ENCODE results near the gene INCA1. TPM values are rescaled to one million over a fixed set of nuclear protein-coding genes. Genes with fewer than 3 reads are reported as not detected.

Gene INCA1
- polyA plus RNA-seq, 1 donor from 2014 or later = 0.38 TPM

DNA sequence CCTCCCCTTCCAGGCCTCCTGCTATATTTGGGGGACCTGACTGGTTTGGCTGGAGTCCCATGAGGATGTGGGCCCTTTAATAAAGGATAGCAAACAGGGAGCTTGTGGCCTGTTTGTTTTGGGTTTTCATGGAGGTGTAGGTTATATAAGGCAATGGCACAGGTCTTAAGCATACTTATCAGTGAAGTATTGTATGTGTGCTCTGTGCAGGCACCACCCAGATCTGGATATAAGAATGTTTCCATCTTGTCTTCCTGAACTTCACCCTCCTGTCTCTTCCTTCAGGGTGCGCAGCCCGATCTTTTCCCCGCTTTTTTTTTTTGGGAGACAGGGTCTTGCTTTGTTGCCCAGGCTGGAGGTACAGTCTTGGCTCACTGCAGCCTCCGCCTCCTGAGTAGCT, 27.3 kb upstream of the INCA1 start:
- Histone ChIP-seq H3F3A (ENCODE audit: insufficient read depth, low read length, poor library complexity, severe bottlenecking) (no peaks in the 10 kb centered on the region), H3K27me3 (ENCODE audit: insufficient read depth, low read depth, low read length) (no peaks in the 10 kb centered on the region), H4K20me1 (ENCODE audit: insufficient read depth) (no peaks in the 10 kb centered on the region), H2AFZ (ENCODE audit: low read depth, low read length) (no peak overlapping the region), H3K27ac (ENCODE audit: low read length) (no peak overlapping the region), H3K9ac (ENCODE audit: low read length) (no peak overlapping the region), H3K9me2 (ENCODE audit: insufficient read depth, low read length) (no peaks in the 10 kb centered on the region), H3K9me3 (ENCODE audit: low read length) (no peaks in the 10 kb centered on the region), H3K4me2 (ENCODE audit: low read length) (no peak overlapping the region), H3K36me3 (ENCODE audit: insufficient read depth, low read length) (no peaks in the 10 kb centered on the region), H3K79me2 (replicated peaks; ENCODE audit: insufficient read depth, low read length) (no peaks in the 10 kb centered on the region), H3K4me3 (ENCODE audit: low read length) (no peak overlapping the region)
- TF ChIP-seq TAF1 (IDR thresholded peaks at IDR 0.05; ENCODE audit: low read depth) = no peak
- TF ChIP-seq, protein P1, sequence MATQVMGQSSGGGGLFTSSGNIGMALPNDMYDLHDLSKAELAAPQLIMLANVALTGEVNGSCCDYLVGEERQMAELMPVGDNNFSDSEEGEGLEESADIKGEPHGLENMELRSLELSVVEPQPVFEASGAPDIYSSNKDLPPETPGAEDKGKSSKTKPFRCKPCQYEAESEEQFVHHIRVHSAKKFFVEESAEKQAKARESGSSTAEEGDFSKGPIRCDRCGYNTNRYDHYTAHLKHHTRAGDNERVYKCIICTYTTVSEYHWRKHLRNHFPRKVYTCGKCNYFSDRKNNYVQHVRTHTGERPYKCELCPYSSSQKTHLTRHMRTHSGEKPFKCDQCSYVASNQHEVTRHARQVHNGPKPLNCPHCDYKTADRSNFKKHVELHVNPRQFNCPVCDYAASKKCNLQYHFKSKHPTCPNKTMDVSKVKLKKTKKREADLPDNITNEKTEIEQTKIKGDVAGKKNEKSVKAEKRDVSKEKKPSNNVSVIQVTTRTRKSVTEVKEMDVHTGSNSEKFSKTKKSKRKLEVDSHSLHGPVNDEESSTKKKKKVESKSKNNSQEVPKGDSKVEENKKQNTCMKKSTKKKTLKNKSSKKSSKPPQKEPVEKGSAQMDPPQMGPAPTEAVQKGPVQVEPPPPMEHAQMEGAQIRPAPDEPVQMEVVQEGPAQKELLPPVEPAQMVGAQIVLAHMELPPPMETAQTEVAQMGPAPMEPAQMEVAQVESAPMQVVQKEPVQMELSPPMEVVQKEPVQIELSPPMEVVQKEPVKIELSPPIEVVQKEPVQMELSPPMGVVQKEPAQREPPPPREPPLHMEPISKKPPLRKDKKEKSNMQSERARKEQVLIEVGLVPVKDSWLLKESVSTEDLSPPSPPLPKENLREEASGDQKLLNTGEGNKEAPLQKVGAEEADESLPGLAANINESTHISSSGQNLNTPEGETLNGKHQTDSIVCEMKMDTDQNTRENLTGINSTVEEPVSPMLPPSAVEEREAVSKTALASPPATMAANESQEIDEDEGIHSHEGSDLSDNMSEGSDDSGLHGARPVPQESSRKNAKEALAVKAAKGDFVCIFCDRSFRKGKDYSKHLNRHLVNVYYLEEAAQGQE (IDR thresholded peaks at IDR 0.05; ENCODE audit: borderline replicate concordance) = no peak
- TF ChIP-seq EP300 (conservative IDR thresholded peaks at IDR 0.05; ENCODE audit: poor library complexity, severe bottlenecking) = no peak
- TF ChIP-seq RAD21 (conservative IDR thresholded peaks at IDR 0.05) = no peak
- no peak for TF ChIP-seq POLR2AphosphoS5 (IDR thresholded peaks at IDR 0.05)
- no peak for TF ChIP-seq EZH2 (IDR thresholded peaks at IDR 0.05; ENCODE audit: borderline replicate concordance, insufficient read depth, low read length, poor library complexity, severe bottlenecking)
- TF ChIP-seq MXI1 (conservative IDR thresholded peaks at IDR 0.05; ENCODE audit: poor library complexity, severe bottlenecking) = no peak
- TF ChIP-seq SMC3 (conservative IDR thresholded peaks at IDR 0.05; ENCODE audit: poor library complexity) = no peak
- TF ChIP-seq CTCF (IDR thresholded peaks at IDR 0.05; ENCODE audit: poor library complexity, severe bottlenecking) = no peak

DNA sequence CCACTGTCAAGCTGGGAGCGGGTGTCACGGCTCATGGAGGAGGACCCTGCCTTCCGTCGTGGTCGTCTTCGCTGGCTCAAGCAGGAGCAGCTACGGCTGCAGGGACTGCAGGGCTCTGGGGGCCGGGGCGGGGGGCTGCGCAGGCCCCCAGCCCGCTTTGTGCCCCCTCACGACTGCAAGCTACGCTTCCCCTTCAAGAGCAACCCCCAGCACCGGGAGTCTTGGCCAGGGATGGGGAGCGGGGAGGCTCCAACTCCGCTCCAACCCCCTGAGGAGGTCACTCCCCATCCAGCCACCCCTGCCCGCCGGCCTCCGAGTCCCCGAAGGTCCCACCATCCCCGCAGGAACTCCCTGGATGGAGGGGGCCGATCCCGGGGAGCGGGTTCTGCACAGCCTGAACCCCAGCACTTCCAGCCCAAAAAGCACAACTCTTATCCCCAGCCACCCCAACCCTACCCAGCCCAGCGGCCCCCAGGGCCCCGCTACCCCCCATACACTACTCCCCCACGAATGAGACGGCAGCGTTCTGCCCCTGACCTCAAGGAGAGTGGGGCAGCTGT, 26.3 kb upstream of the INCA1 start:
- Histone ChIP-seq H3K9me3 (ENCODE audit: low read length) (no peaks in the 10 kb centered on the region), H3K27ac (ENCODE audit: low read length) (no peak overlapping the region), H3K4me2 (ENCODE audit: low read length) (no peak overlapping the region), H4K20me1 (ENCODE audit: insufficient read depth) (no peaks in the 10 kb centered on the region), H3K27me3 (ENCODE audit: insufficient read depth, low read depth, low read length) (no peaks in the 10 kb centered on the region), H3K36me3 (ENCODE audit: insufficient read depth, low read length) (no peaks in the 10 kb centered on the region), H2AFZ (ENCODE audit: low read depth, low read length) (no peak overlapping the region), H3K79me2 (replicated peaks; ENCODE audit: insufficient read depth, low read length) (no peaks in the 10 kb centered on the region), H3K9ac (ENCODE audit: low read length) (no peak overlapping the region), H3F3A (ENCODE audit: insufficient read depth, low read length, poor library complexity, severe bottlenecking) (no peaks in the 10 kb centered on the region), H3K4me3 (ENCODE audit: low read length) (no peak overlapping the region), H3K9me2 (ENCODE audit: insufficient read depth, low read length) (no peaks in the 10 kb centered on the region)
- TF ChIP-seq, protein P1 (IDR thresholded peaks at IDR 0.05; ENCODE audit: borderline replicate concordance) = no peak
- TF ChIP-seq TAF1 (IDR thresholded peaks at IDR 0.05; ENCODE audit: low read depth) (no peak), RAD21 (conservative IDR thresholded peaks at IDR 0.05) (no peak), CTCF (IDR thresholded peaks at IDR 0.05; ENCODE audit: poor library complexity, severe bottlenecking) (no peak), EP300 (conservative IDR thresholded peaks at IDR 0.05; ENCODE audit: poor library complexity, severe bottlenecking) (no peak), SMC3 (conservative IDR thresholded peaks at IDR 0.05; ENCODE audit: poor library complexity) (no peak), MXI1 (conservative IDR thresholded peaks at IDR 0.05; ENCODE audit: poor library complexity, severe bottlenecking) (no peak)

All from neural cell (in vitro differentiated cells).